KOPT-K1 (cell line): Measurements from ENCODE around the gene DNAAF6.
"Not testable (repeated sequence)": the region's sequence is repeated elsewhere in the genome, so short reads cannot be mapped to it uniquely, and the experiment has no call there.

Experiments
- H3K27ac ChIP-seq: fragments of 200-600 bp; sonication (generic); 2 replicates; pipeline ENCODE4 v1.5.1; 2016; ENCODE audit warnings: antibody characterized with exemption, mild to moderate bottlenecking, low read depth, low read length; ENCODE audit not compliant: poor library complexity, severe bottlenecking
- H3K36me3 ChIP-seq: fragments of 200-600 bp; sonication (generic); 2 replicates; pipeline ENCODE4 v1.5.1; 2017; ENCODE audit warnings: antibody characterized with exemption, mild to moderate bottlenecking, low read length, moderate library complexity; ENCODE audit not compliant: insufficient read depth
- H3K9me3 ChIP-seq: fragments of 200-600 bp; sonication (generic); 2 replicates; pipeline ENCODE4 v1.5.1; 2017; ENCODE audit warnings: antibody characterized with exemption, low read length, mild to moderate bottlenecking; ENCODE audit not compliant: insufficient read depth, poor library complexity, severe bottlenecking

DNAAF6 gene

GRCh38 chrX:107205770-107206696, at the start of gene DNAAF6, which contains the start of gene NUP62CL:
DNAAF6 (plus strand) TSS chrX:107206611; CDS start chrX:107212876, 6,265 bp downstream.
NUP62CL (minus strand) TSS chrX:107206433; CDS start chrX:107175146, 31,287 bp downstream.
- H3K9me3 ChIP-seq: no peaks in the 10 kb centered on the region
- no peak within 1 kb of the TSS for H3K27ac ChIP-seq
- H3K36me3 ChIP-seq: no peaks in the 10 kb centered on the region

GRCh38 chrX:107157618-107158017, 48.8 kb upstream of the DNAAF6 start:
- H3K9me3 ChIP-seq, H3K36me3 ChIP-seq, H3K27ac ChIP-seq: not testable (repeated sequence)

GRCh38 chrX:107167163-107167921, 39.1 kb upstream of the DNAAF6 start:
- H3K36me3 ChIP-seq: no peaks in the 10 kb centered on the region
- no peak overlapping the region for H3K27ac ChIP-seq

DNA sequence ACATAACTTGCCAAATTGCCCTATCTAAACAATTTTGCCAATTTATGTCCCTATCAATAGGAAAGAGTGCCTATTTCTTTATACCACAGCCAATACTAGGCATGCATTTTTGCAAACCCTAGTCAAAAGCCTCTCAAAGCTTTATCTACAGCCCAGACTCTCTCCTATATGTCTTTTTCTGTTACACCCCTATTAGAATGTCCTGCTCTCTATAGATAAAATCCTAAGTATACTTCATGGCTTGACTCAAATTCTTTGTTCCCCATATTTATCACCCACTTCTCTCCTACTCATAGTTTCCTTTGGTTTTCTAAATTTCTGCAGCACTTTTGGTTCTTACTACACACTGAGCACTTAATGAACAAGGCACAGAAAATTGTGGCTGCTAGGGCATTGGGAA, 38.2 kb upstream of the DNAAF6 start:
- Histone ChIP-seq H3K27ac (no peak overlapping the region), H3K9me3 (no peaks in the 10 kb centered on the region), H3K36me3 (no peaks in the 10 kb centered on the region)

More at GRCh38 chrX:107167163-107167921, 39.1 kb upstream of the DNAAF6 start:
- H3K9me3 ChIP-seq: no peaks in the 10 kb centered on the region

GRCh38 chrX:107168712-107169111, 37.7 kb upstream of the DNAAF6 start:
- Histone ChIP-seq H3K36me3 (no peaks in the 10 kb centered on the region), H3K27ac (no peak overlapping the region), H3K9me3 (no peaks in the 10 kb centered on the region)

DNA sequence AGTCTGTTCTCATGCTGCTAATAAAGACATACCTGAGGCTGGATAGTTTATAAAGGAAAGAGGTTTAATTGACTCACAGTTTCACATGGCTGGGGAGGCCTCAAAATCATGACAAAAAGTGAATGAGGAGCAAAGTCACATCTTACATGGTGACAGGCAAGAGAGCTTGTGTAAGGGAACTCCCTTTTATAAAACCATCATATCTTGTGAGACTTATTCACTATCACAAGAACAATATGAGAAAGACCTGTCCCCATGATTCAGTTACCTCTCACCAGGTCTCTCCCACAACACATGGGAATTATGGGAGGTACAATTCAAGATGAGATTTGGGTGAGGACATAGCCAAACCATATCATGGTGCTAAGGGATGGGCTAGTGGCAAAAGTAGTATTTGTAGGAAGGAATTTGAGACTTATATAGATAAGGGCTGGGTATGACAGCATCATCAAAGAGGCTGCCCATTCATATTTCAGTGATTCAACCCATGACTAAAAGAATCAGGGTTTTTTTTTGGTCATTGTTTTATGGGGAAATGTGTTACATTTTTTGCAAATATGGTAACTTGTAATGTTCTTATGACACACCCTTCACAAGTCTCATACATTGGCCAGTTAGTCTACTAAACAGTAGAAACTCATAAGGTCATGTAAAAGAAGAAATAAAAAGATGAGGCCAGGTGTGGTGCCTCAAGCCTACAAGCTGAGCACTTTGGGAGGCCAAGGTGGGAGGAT, 34.9 kb upstream of the DNAAF6 start:
- Histone ChIP-seq H3K9me3 (no peaks in the 10 kb centered on the region), H3K27ac (no peak overlapping the region)

GRCh38 chrX:107197319-107197718, 9.1 kb upstream of the DNAAF6 start:
- Histone ChIP-seq H3K27ac (no peak overlapping the region), H3K9me3 (no peaks in the 10 kb centered on the region), H3K36me3 (no peaks in the 10 kb centered on the region)

More for the DNA sequence above, 34.9 kb upstream of the DNAAF6 start:
- H3K36me3 ChIP-seq: no peaks in the 10 kb centered on the region

DNA sequence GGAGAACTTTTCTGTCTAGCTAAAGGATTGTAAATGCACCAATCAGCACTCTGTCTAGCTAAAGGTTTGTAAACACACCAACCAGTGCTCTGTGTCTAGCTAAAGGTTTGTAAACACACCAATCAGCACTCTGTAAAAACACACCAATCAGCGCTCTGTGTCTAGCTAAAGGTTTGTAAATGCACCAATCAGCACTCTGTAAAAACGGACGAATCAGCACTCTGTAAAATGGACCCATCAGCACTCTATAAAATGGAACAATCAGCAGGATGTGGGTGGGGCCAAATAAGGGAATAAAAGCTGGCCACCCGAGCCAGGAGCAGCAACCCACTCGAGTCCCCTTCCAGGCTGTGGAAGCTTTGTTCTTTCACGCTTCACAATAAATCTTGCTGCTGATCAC, 8.3 kb upstream of the DNAAF6 start:
- not testable (repeated sequence) for H3K27ac ChIP-seq, H3K36me3 ChIP-seq

GRCh38 chrX:107199491-107199890, 6.9 kb upstream of the DNAAF6 start:
- Histone ChIP-seq H3K36me3 (no peaks in the 10 kb centered on the region), H3K9me3 (no peaks in the 10 kb centered on the region), H3K27ac (no peak overlapping the region)

More for the DNA sequence above, 8.3 kb upstream of the DNAAF6 start:
- not testable (repeated sequence) for H3K9me3 ChIP-seq

DNA sequence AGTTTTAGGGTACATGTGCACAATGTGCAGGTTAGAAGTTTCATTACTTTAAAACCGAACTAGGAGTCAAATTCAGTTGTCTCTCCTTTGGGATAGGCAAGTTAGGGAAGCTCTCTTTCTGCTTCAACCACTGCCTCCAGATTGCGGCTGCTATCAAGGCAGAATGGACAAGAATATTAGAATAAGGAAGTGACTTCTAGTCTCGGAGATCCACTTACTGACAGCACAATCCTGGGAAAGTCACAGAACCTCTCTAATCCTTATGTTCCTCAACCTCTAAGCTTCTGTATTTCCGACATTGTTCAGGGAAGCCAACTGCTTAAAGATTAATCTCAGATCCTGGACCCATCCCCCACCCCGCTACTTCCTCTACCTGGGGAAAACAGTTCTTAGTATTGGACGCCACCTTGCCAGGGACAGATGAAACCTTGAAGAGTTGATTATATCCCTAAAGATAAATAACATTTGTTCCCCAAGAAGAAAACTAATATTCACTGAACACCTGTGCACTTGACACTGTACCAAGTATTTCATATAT, 2.3 kb upstream of the DNAAF6 start:
- H3K27ac ChIP-seq: no peak overlapping the region
- no peaks in the 10 kb centered on the region for H3K9me3 ChIP-seq
- no peaks in the 10 kb centered on the region for H3K36me3 ChIP-seq

- Histone ChIP-seq H3K36me3 (no peaks in the 10 kb centered on the region), H3K9me3 (no peaks in the 10 kb centered on the region), H3K27ac (no peak overlapping the region)
Measured at GRCh38 chrX:107206697-107207065, 270 bp downstream of the DNAAF6 start.

- no peak overlapping the region for H3K27ac ChIP-seq
Measured at GRCh38 chrX:107207089-107207488, 678 bp downstream of the DNAAF6 start.

GRCh38 chrX:107207943-107208342, 1.5 kb downstream of the DNAAF6 start:
- Histone ChIP-seq H3K27ac (no peak overlapping the region), H3K36me3 (no peaks in the 10 kb centered on the region), H3K9me3 (no peaks in the 10 kb centered on the region)

More at GRCh38 chrX:107207089-107207488, 678 bp downstream of the DNAAF6 start:
- Histone ChIP-seq H3K36me3 (no peaks in the 10 kb centered on the region), H3K9me3 (no peaks in the 10 kb centered on the region)

DNA sequence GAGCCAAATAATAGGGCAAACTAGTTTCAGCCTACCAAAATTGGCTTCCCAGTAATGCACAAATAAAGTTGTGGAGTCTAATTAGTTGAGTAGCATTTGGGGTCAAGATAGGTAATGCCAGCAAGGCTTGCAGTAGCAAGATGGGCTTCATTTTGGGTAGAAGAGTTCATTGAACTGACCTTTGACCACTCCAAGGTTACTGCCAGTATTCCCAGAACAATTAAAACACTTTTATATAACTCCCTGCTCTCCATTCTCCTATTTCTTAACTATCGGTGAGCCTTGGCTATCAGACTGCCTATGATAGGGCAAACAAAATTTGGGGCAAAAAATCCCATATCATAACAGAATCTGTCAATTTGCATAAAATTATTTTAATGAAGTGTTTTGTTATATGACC, 7.1 kb downstream of the DNAAF6 start:
- no peaks in the 10 kb centered on the region for H3K9me3 ChIP-seq
- no peak overlapping the region for H3K27ac ChIP-seq
- no peaks in the 10 kb centered on the region for H3K36me3 ChIP-seq
